ENCODE results near the gene HECW1. TPM values are rescaled to one million over a fixed set of nuclear protein-coding genes. Genes with fewer than 3 reads are reported as not detected.

HECW1 gene
- polyA plus RNA-seq, 2 of the 4 experiments (the other 2 are of a cell fraction): 11.3 TPM

GRCh38 chr7:43138710-43139109, 26.3 kb downstream of the HECW1 start:
- ChIA-PET CTCF (interaction anchor here (1.1 kb wide), 1 partner anchor 31 kb away, joined by 3 read pairs; no protein-coding TSS in a partner anchor), POLR2A (no interaction called here)
- Histone ChIP-seq H3K4me1 (no peaks in the 10 kb centered on the region), H3K4me3 (no peak overlapping the region), H3K9me3 (no peaks in the 10 kb centered on the region), H3K27ac (no peak overlapping the region), H3K4me2 (no peak overlapping the region)
- ATAC-seq (no peak), FAIRE-seq (no peak), DNase-seq (ENCODE audit: low read depth in 1 of 2, low spot score in 1 of 2) (no peak)
- TF ChIP-seq TFCP2L1 (CRISPR knock-in tag; IDR thresholded peaks at IDR 0.05) (no peak), HMGXB4 (CRISPR knock-in tag; IDR thresholded peaks at IDR 0.05; ENCODE audit: borderline replicate concordance) (no peak), CBX2 (IDR thresholded peaks at IDR 0.05; ENCODE audit: borderline replicate concordance, low read depth) (no peak), FOSL2 (IDR thresholded peaks at IDR 0.05) (no peak), FOSL2 (CRISPR knock-in tag; IDR thresholded peaks at IDR 0.05) (no peak), CHD2 (IDR thresholded peaks at IDR 0.05; ENCODE audit: low read length, partially characterized antibody) (no peak), ZSCAN20 (CRISPR knock-in tag; IDR thresholded peaks at IDR 0.05) (no peak), RCOR1 (IDR thresholded peaks at IDR 0.05; ENCODE audit: low read depth, low read length) (no peak), EP300 (IDR thresholded peaks at IDR 0.05) (no peak), ESRRA (IDR thresholded peaks at IDR 0.05; ENCODE audit: borderline replicate concordance, low read length) (no peak), BCL3 (IDR thresholded peaks at IDR 0.05) (no peak), GATA3 (IDR thresholded peaks at IDR 0.05; ENCODE audit: borderline replicate concordance) (no peak), REST (IDR thresholded peaks at IDR 0.05) (no peak), MAZ (IDR thresholded peaks at IDR 0.05; ENCODE audit: borderline replicate concordance, low read depth, low read length) (no peak), BHLHE40 (IDR thresholded peaks at IDR 0.05; ENCODE audit: low read depth, low read length) (no peak), USF2 (IDR thresholded peaks at IDR 0.05) (no peak)
- 78% methylated on average over 4 of the region's 4 CpGs for WGBS (ENCODE audit: missing lambda C conversion rate)

- no peak overlapping the region for H3K27ac ChIP-seq
- no peak for FAIRE-seq
- H3K4me2 ChIP-seq: no peak overlapping the region
- DNase-seq (ENCODE audit: low read depth in 1 of 2, low spot score in 1 of 2): no peak
- 70% methylated on average over 2 of the region's 2 CpGs for WGBS (ENCODE audit: missing lambda C conversion rate)
- CTCF ChIA-PET: interaction anchor here (1.1 kb wide), 1 partner anchor 31 kb away, joined by 3 read pairs; no protein-coding TSS in a partner anchor
- no peak for ATAC-seq
- POLR2A ChIA-PET: no interaction called here
- H3K9me3 ChIP-seq: no peaks in the 10 kb centered on the region
- H3K4me3 ChIP-seq: no peak overlapping the region
- TF ChIP-seq BHLHE40 (IDR thresholded peaks at IDR 0.05; ENCODE audit: low read depth, low read length): no peak
- TF ChIP-seq NFE2L2 (conservative IDR thresholded peaks at IDR 0.05; ENCODE audit: low read length): no peak
- no peaks in the 10 kb centered on the region for H3K4me1 ChIP-seq
These were observed 26.7 kb downstream of the HECW1 start for GRCh38 chr7:43139137-43139536.
